DOHH2 (cell line): ENCODE measurements around the gene FTCD.

ENCODE experiments used
- CTCF ChIP-seq: fragments of 200-600 bp; sonication (generic); IDR thresholded peaks from one replicate; pipeline ENCODE4 v1.5.1; 2014; ENCODE audit warnings: antibody characterized with exemption, mild to moderate bottlenecking, low read depth, low read length; ENCODE audit not compliant: poor library complexity, severe bottlenecking
- EZH2phosphoT487 ChIP-seq: fragments of 200-600 bp; sonication (generic); IDR thresholded peaks from 2 replicates; pipeline ENCODE4 v1.6.1; 2017; ENCODE audit warnings: borderline replicate concordance, mild to moderate bottlenecking, antibody characterized with exemption, low read length, moderate library complexity, mixed read lengths

- TF ChIP-seq CTCF (no peak), EZH2phosphoT487 (no peak)
Observed at GRCh38 chr21:46145159-46145839, 10.1 kb downstream of the FTCD start.
